Stimulated activated CD4-positive, alpha-beta T cell treated with anti-CD3 and anti-CD28 coated beads, TNF-alpha, amount 100 ng/mL, for 24 hours (primary cell): Measurements from ENCODE around the gene CDX1.

Experiments
- DNase-seq, 3 experiments: peaks; one replicate each; pipeline ENCODE4 v3.0.0-alpha.2; 2020; ENCODE audit warnings: low read depth in 3 of 3

CDX1 gene

GRCh38 chr5:150208187-150209098 lies 41.9 kb downstream of the CDX1 start:
- no peak for DNase-seq

DNA sequence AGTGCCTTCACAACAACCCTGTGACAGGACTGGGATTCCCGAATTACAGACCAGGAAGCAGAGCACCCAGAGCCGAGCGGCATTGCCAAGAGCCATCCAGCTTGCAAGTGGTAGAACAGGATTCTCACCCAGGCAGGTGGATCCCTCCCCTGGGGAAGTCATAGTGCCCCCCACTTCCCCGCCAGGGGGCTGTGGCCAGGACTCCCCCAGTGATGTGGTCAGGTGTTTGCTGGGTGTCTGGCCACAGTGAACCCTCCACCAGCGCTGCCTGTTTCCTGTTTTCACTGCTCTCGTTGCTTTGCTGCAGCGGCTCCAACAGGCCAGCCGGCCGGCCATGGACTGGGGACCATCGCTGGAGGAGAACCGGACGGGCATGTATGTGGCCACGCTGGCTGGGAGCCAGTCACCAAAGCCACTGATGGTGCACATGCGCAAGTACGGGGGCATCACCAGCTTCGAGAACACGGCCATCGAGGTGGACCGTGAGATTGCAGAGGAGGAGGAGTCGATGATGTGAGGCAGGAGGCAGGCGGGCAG lies 42.6 kb downstream of the CDX1 start:
- no peak for DNase-seq

GRCh38 chr5:150210644-150211043 lies 44.1 kb downstream of the CDX1 start:
- no peak for DNase-seq

GRCh38 chr5:150211156-150212030 lies 44.8 kb downstream of the CDX1 start:
- DNase-seq: no peak

- DNase-seq: no peak
Measured at GRCh38 chr5:150213530-150213929, 47.0 kb downstream of the CDX1 start.

DNA sequence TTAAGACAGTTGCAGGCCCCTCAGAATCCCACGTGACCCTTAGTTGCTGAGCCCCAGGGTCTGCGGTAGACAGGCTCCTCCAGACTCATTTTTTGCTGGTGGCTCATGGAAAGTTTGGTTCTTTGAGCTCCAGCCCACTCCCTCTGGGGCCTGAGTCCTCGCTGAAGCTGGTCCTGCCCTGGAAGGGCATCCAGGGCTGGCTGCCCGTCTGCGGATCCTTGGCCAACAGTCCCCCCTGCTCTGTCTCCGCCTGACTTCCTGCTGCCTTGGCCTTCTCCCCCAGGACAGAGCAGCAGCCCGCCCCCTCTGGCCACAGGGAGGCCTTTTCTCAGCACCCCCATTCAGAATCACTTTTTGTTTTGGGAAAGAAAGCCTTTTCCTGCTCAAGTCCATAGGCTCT lies 47.7 kb downstream of the CDX1 start:
- DNase-seq: no peak

GRCh38 chr5:150215979-150216944 lies 49.7 kb downstream of the CDX1 start:
- no peak for DNase-seq

- DNase-seq: no peak
Measured at GRCh38 chr5:150217038-150217437, 50.5 kb downstream of the CDX1 start.

DNA sequence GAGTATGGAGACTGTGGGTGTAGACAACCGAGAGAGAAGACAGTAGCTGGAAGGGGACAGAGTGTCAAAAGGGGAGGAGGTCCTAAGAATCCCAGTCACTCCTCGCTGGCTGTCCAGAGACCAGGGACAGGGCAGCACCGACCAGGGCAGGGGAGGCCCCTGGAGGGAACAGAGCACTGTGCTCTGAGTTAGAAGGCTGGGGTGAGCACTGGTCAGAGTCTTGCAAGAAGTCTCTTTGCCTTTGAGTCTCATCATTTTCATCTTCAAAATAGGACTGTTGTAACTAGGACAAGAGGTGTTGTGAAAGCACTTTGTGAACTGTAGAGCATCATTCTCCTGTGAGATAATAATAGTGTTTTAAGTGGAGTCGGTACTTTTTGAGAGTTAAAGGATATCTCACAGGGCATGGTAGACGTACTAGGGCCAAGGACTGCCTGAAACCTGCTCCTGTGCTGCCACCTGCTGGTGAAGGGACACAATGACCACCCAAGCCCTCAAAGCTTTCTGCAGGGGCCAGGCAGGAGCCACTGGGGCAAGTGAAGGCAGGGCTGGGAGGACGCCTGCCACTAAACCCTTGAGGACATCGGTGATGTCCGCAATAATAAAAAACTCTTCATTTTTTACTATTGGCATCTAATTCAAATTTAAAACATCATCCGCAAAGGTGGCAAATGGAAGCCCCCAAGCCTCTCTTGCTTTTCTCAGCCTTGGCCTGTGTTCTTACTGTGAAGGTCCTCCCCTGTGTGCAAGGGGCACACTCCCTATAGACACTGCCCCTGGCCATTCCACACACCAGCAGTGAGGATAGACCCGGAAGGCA lies 51.5 kb downstream of the CDX1 start:
- DNase-seq: peak; percentile 63 to 75 (median 64)

- DNase-seq: no peak
Measured at GRCh38 chr5:150218693-150219035, 52.1 kb downstream of the CDX1 start.

DNA sequence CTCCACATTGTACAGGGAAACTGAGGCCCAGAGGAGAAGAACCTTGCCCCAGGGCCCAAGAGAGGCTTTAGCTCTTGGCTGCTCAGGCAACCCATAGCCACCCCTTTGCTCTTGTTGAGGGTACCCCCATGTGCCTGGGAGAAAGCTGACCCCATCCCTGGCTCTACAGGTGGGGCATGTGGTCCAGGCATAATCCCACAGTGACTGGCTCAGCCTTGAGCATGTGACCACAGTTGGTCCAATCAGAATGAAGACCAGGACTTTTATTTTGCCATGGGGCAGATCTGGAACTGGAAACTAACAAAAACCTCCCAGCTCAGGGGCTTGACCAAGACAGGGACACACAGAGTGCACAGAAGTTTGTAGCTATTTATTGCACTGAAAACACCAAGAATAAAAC lies 52.6 kb downstream of the CDX1 start:
- no peak for DNase-seq

GRCh38 chr5:150219861-150220260 lies 53.3 kb downstream of the CDX1 start:
- DNase-seq: no peak

- no peak for DNase-seq
Measured at GRCh38 chr5:150221471-150221870, 54.9 kb downstream of the CDX1 start.

- no peak for DNase-seq
Measured at GRCh38 chr5:150222906-150223305, 56.3 kb downstream of the CDX1 start.

- DNase-seq: no peak
Measured at GRCh38 chr5:150223474-150223873, 56.9 kb downstream of the CDX1 start.

- no peak for DNase-seq
Measured at GRCh38 chr5:150224483-150225027, 58.0 kb downstream of the CDX1 start.

GRCh38 chr5:150227036-150227435 lies 60.5 kb downstream of the CDX1 start:
- DNase-seq: no peak

GRCh38 chr5:150227606-150228273 lies 61.2 kb downstream of the CDX1 start:
- DNase-seq: no peak

- DNase-seq: no peak
Measured at GRCh38 chr5:150229571-150229970, 63.0 kb downstream of the CDX1 start.

DNA sequence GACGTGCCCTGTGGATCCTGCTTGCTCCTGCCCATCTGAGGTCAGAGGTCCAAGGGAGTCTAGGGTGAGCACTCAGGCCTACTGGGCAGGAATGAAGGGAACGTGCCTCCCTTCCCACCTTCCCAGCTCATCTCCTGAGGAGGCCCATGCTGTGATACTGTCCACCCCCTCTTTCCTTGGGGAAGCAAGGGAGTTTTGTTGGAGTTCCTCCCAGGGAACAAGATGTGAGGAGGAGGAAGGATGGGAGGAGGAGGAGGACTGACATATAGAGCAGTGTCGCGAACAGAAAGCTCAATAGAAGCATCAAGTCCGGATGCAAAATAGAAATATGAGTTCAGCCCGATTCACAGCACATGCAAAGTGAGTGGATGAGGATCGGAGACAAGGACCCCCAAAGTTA lies 64.3 kb downstream of the CDX1 start:
- no peak for DNase-seq
